Measurements from ENCODE around the gene PSMD14.
"Not testable (repeated sequence)": the region's sequence is repeated elsewhere in the genome, so short reads cannot be mapped to it uniquely, and the experiment has no call there.

PSMD14 gene

GRCh38 chr2:161321944-161322648 lies 13.9 kb downstream of the PSMD14 start:
- no peak for TF ChIP-seq CTCF (IDR thresholded peaks at IDR 0.05; ENCODE audit: insufficient read depth, missing control alignments)
- FAIRE-seq, result no peak
- DNase-seq (ENCODE audit: insufficient read length, low spot score), result no peak

- no peak for TF ChIP-seq CTCF (IDR thresholded peaks at IDR 0.05; ENCODE audit: insufficient read depth, missing control alignments)
- FAIRE-seq, result peak; percentile 69
Observed at GRCh38 chr2:161324876-161325275, 16.7 kb downstream of the PSMD14 start.

GRCh38 chr2:161327582-161327981 lies 19.4 kb downstream of the PSMD14 start:
- no peak for FAIRE-seq
- no peak for TF ChIP-seq CTCF (IDR thresholded peaks at IDR 0.05; ENCODE audit: insufficient read depth, missing control alignments)
- DNase-seq (ENCODE audit: insufficient read length, low spot score), result no peak

More at GRCh38 chr2:161324876-161325275, 16.7 kb downstream of the PSMD14 start:
- DNase-seq (ENCODE audit: insufficient read length, low spot score), result no peak

- DNase-seq (ENCODE audit: insufficient read length, low spot score) (no peak), FAIRE-seq (no peak)
- TF ChIP-seq CTCF (IDR thresholded peaks at IDR 0.05; ENCODE audit: insufficient read depth, missing control alignments), result no peak
Observed at GRCh38 chr2:161332371-161332967, 24.2 kb downstream of the PSMD14 start.

GRCh38 chr2:161335626-161336025 lies 27.4 kb downstream of the PSMD14 start:
- TF ChIP-seq CTCF (IDR thresholded peaks at IDR 0.05; ENCODE audit: insufficient read depth, missing control alignments), result no peak
- DNase-seq (ENCODE audit: insufficient read length, low spot score) (no peak), FAIRE-seq (peak; percentile 63)

- FAIRE-seq (peak; percentile 81), DNase-seq (ENCODE audit: insufficient read length, low spot score) (no peak)
- TF ChIP-seq CTCF (IDR thresholded peaks at IDR 0.05; ENCODE audit: insufficient read depth, missing control alignments), result no peak
Observed at GRCh38 chr2:161337247-161337646, 29.0 kb downstream of the PSMD14 start.

GRCh38 chr2:161339532-161339931 lies 31.3 kb downstream of the PSMD14 start:
- DNase-seq (ENCODE audit: insufficient read length, low spot score), result not testable (repeated sequence)
- peak; percentile 44 for FAIRE-seq

GRCh38 chr2:161340930-161341413 lies 32.7 kb downstream of the PSMD14 start:
- FAIRE-seq; DNase-seq (ENCODE audit: insufficient read length, low spot score): not testable (repeated sequence)
